ENCODE data around the gene ACTR5.
A peak's percentile ranks its signal among the peaks of the same experiment; 100 is the strongest.

The ACTR5 gene

GRCh38 chr20:38729767-38730166, 18.5 kb upstream of the ACTR5 start:
- no peak overlapping the region for H3K4me3 ChIP-seq (ENCODE audit: low read depth, low read length)

GRCh38 chr20:38730167-38730988, 17.9 kb upstream of the ACTR5 start:
- TF ChIP-seq, protein P1, sequence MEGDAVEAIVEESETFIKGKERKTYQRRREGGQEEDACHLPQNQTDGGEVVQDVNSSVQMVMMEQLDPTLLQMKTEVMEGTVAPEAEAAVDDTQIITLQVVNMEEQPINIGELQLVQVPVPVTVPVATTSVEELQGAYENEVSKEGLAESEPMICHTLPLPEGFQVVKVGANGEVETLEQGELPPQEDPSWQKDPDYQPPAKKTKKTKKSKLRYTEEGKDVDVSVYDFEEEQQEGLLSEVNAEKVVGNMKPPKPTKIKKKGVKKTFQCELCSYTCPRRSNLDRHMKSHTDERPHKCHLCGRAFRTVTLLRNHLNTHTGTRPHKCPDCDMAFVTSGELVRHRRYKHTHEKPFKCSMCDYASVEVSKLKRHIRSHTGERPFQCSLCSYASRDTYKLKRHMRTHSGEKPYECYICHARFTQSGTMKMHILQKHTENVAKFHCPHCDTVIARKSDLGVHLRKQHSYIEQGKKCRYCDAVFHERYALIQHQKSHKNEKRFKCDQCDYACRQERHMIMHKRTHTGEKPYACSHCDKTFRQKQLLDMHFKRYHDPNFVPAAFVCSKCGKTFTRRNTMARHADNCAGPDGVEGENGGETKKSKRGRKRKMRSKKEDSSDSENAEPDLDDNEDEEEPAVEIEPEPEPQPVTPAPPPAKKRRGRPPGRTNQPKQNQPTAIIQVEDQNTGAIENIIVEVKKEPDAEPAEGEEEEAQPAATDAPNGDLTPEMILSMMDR (IDR thresholded peaks at IDR 0.05; ENCODE audit: low read depth, low read length), result no peak
- no peak overlapping the region for H3K4me3 ChIP-seq (ENCODE audit: low read depth, low read length)

More at GRCh38 chr20:38729767-38730166, 18.5 kb upstream of the ACTR5 start:
- TF ChIP-seq, protein P1 (IDR thresholded peaks at IDR 0.05; ENCODE audit: low read depth, low read length), result no peak

DNA sequence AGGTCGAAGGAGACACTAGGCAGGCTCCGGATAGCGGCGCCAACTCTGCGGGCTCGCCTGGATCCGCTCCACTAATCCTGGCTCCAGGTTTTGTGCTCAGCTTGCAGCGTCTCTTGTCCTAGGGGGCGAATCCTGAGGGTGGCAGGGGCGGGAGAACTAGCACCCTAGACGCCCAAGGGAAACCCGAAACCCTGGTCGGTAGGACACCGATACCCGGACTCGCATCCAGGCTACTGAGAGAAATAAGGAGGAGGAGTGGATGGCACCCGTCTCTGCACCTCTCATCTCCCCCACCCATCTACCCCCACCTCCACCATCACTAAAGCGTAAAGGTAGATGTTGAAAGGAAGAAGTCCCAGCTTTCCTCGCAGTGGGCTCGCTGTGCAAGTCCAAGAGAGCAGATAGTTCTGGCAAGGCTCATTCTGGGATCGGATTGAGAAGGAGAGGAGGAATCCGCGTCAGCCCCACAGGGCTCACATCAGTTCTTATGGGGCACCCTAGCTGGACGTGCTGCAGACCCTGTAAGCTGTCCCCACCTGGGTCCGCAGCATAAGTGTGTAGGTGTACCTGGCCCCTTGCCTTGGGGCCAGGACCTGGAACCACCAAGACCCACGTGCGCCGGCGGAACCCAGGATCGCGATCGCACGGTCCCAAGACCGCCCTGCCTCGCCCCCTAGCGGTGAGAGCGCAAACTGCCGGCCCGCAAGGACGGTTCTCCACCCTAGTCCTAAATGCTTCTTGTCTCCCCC, 17.1 kb upstream of the ACTR5 start:
- TF ChIP-seq, protein P1 (IDR thresholded peaks at IDR 0.05; ENCODE audit: low read depth, low read length), result peak; percentile 96
- H3K4me3 ChIP-seq (ENCODE audit: low read depth, low read length), result 0 out of 2 replicates have a peak overlapping the region, but pooled peaks have one; percentile 11

DNA sequence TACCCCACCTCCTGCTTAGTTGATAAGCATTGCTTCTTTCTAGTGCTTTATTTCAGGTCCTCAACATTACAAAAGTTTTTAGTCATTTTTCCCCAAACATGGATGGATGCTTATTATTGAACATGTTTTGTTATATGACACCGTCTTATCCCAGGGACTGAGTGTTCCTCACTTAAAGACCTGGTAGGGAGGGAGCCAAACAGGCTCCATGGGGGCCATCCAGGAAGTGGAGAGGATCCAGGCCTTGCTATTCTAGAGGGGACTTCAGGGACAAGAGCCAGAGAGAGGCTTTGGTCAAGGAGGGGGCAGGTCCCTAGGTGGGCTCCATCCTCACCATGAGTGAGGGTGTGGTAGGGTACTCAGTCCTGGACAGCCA, 16.5 kb upstream of the ACTR5 start:
- TF ChIP-seq, protein P1 (IDR thresholded peaks at IDR 0.05; ENCODE audit: low read depth, low read length), result no peak
- no peak overlapping the region for H3K4me3 ChIP-seq (ENCODE audit: low read depth, low read length)

DNA sequence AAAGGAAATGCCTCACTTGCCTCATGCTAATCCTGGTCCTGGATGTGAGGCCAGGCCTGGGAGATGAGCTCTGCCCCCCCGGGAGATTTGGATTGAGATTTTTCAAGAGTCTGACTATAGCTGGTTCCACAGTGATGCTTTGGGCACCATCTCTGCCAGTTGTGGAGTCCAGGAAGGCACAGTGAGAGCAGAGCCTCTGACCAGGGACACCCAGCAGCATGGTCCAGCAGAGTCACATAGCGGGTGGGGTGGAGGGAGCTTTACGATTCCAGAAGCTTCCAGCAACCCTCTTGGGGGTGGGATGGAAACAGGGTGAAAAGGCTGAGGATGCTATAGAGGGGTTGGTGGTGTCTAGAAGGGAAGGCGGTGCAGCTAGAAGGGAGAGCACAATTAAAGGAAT, 15.3 kb upstream of the ACTR5 start:
- H3K4me3 ChIP-seq (ENCODE audit: low read depth, low read length), result no peak overlapping the region
- TF ChIP-seq, protein P1 (IDR thresholded peaks at IDR 0.05; ENCODE audit: low read depth, low read length), result no peak

DNA sequence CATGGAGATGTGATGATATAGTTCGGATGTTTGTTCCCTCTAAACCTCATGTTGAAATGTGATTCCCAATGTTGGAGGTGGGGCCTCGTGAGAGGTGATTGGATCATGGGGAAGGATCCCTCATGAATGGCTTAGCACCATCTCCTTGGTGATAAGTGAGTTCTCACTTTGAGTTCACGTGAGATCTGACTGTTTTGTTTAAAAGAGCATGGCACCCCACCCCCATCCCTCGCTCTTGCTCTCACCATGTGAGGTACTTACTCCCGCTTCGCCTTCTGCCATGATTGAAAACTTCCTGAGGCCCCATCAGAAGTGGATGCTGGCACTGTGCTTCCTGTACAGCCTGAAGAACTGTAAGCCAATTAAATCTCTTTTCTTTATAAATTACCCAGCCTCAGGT, 13.1 kb upstream of the ACTR5 start:
- H3K4me3 ChIP-seq (ENCODE audit: low read depth, low read length), result no peak overlapping the region
- TF ChIP-seq, protein P1 (IDR thresholded peaks at IDR 0.05; ENCODE audit: low read depth, low read length), result no peak

GRCh38 chr20:38737887-38738286, 10.4 kb upstream of the ACTR5 start:
- no peak overlapping the region for H3K4me3 ChIP-seq (ENCODE audit: low read depth, low read length)

More at GRCh38 chr20:38737887-38738286, 10.4 kb upstream of the ACTR5 start:
- TF ChIP-seq, protein P1 (IDR thresholded peaks at IDR 0.05; ENCODE audit: low read depth, low read length), result no peak
